NOMO-1 (cell line): Measurements from ENCODE around the gene YPEL5.

Source experiments
- DNase-seq, 2 experiments: peaks; one replicate each; lab custom pipeline; 2025; ENCODE audit not compliant: unreplicated experiment in 2 of 2; lab: John Stamatoyannopoulos, UW

The YPEL5 gene

DNA sequence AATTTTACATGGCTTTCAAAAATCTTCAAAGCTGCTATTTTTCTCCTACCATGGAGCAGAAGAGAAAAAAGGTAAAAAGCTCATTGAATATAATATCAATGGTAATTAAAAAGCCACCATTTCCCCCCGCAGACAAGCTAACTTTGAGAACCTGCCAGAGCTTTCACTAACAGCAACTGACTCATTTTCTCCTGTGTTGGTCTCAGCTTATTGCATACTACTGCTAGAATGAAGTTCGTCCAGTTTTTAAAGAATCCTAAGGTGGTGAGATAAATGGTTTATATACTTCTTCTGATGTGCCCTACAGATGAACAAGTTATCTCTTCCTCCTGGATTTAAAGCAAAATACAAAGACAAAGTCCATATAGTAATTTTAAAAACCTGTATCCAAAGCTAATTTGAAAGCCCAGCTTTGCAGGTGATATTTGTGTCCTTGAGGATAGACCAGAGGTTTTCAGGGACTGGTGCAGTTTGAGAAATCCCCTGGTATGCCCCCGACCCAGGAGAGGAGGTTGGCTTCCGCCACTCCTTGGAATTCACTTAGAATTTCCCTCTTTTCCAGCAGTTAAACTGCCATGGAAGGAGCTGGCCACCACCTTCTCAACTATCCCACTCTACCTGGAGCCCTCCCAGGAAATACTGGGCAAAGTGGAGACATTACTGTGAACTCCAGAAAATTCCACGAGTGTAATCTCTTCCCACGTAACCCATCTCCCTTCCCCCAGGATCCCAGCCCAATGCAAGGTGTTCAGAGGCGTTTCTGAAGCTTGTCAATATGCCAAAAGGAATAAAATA lies 17.5 kb downstream of the YPEL5 start:
- no peak for DNase-seq

DNA sequence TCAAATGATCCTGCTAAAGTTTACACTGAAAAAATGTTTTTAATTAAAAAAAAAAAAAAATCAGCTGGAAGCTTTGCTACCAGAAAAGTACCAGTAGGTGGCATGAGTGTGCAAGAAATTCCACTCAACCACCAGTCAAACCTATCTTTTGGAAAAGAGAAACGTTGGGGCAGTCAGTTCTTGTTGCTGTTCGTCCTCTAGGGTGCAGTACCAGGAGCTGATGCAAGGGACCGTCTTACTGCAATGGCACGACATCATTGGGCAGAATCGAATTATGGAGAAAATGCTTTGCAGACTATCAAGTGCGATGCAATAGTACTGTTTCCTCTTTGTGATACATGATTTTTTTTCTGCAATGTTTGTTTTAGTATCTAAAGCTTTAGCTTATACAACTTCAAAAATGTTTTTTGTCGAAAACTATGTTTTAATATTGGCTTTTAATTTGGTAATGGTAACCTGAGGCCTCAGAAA lies 18.3 kb downstream of the YPEL5 start:
- DNase-seq, result peak; percentile 89 to 96

DNA sequence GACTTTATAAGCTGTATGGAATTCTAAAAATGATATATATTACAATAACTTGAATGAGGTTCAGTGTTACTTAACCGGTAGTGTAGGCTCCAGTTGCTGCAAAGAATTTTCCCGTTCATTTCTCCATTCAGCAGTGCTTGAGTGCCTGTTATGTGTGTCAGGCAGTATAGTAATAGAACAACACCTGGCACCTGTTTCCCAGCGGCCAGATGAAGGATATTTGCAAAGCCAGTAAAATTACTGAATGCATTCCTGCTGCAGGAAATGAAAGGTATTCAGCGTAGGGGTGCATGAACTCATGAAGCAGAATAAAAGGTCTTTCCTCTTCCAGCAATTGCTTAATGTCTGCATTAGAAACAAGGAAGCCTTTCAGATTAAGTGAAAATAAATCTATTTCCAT lies 18.8 kb downstream of the YPEL5 start:
- DNase-seq, result no peak

DNA sequence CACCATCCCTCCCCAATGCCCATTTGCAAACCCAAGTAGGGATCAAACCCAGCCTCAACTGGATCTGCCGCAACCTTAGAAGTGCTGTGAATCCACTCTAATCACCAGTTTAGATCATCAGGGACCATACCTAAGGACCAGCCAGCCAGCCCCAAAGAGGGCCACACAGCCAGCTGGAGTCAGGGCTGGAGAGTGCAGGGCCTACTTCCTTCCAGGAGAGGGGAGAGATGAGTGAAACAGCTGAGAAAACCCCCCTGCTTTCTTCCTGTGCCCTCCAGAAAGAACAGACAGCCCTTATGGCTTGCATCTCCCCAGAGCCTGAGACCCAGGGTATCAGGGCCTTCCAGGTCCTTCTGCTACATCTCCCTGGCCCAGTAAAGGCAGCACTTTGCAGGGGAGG lies 25.8 kb downstream of the YPEL5 start:
- DNase-seq, result no peak

DNA sequence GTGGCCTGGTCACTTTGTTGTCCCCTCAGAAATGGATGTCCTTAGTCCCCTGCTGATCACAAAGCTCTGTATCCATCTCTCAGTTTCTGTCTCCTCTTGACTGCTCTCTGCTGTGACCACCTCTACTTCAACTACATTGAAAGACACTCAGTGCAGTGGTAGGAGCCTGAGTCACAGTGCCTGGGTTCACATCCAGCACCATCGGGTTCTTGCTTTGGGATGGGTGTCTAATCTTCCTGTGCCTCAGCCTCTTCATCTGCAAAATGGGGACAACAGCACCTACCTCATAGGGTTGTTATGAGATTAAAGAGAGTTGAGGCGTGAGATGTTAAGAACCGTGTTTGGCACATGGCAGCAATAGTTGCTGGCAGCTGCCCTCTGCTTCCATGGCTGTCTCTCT lies 30.6 kb downstream of the YPEL5 start:
- no peak for DNase-seq

DNA sequence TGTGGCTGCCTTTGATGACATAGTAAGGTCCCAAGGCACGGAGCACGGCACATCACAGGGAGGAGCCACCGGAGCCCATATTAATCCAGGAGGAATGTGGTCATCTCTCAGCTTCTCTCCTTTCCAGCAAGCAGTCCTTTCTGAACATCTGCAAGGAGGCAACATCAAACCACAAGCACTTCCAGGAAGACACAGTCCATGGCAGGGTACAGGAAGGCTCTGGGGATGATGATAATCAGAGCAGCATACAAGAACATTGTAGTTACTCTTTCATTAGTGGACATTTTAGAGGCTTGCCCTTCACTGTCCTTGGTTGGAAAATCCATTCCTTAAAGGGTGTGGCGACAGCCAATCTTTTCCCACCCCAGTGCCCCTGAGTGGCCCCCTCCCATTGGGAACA lies 31.1 kb downstream of the YPEL5 start:
- no peak for DNase-seq

DNA sequence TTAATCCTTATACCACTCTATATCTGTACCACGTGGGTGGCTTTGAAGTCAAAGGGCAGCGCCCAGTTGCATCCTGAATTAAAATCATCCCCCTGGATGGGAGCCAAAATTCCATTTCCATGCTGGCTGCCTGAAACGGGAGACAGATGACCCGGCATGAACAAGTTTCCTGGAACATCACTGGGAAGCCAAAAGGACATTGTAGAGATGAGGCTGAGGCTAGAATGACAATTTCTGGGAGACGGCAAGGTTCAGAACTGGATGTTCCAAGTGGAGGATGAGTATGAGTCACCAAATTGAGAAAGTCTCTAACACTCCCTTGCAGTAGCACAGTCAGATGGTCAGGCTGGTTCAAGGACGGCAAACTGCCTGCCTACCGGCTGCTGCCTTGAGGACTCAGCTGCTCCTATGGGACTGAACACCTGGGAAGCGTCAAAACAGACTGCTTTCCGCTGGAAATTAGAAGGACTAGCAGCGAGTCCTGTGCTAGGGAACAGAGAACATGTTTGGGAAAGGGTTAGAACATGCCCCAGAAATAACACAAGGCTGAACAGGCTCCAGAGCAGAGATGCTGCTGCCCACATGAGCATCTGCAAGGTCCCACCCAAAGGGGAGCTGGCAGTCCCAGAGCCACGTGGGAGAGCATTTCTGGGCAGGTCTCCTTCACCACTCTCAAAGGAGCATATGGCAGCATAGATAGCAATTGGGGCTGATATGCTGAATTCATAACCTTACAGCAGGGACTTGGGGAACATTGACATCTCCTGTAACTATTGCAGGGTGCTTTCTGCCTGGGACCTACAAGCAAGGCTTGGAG lies 32.0 kb downstream of the YPEL5 start:
- no peak for DNase-seq

DNA sequence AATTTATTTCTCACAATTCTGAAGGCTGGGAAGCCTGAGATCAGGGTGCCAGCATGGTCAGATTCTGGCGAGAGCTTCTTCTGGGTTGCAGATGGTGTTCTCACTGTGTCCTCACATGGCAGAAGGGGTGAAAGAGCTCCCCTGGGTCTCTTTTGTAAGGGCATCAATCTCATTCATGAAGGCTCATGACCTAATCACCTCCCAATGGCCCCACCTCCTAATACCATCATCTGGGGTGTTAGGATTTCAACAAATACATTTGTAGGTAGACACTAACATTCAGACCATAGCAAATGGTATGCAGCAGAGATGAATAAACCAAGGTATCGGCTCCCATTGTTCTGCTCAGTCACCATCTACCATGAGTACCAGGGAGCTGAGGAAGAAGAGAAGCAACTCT lies 32.7 kb downstream of the YPEL5 start:
- DNase-seq, result no peak

DNA sequence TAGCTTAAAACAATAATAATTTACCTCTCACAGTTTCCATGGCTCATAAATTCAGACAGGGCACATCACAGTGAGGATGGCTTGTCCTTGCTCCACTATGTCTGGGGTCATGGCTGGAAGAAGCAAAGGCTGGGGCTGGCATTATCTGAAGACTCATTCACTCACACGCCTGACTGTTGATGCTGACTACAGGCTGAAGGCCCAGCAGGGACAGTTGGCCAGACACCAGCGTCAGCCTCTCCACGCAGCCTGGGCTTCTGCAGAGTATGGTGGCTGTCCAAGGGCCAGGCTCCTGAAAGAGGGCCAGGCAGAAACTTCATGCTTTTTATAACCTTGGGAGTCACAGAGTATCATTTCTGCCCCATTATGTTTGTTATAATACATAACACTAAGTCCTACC lies 33.4 kb downstream of the YPEL5 start:
- no peak for DNase-seq

DNA sequence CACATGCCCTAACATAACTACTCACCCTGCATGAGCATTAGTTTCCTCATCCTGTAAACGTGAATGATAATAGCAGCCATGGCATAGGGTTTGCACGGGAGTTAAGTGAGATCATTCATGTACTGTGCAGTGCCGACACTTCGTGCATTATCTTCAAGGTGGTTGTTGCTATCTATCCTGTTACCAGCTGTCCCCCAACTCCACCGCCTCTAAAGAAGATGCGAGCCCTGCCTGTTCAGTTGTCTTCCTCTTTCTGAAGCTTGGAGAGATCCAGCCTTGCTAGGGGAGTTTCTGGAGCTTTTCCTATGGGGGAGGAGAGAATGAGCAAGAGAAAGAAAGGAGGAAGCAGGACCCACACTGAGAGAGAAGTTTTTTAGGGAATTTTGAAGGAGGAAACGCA lies 34.4 kb downstream of the YPEL5 start:
- DNase-seq, result no peak

DNA sequence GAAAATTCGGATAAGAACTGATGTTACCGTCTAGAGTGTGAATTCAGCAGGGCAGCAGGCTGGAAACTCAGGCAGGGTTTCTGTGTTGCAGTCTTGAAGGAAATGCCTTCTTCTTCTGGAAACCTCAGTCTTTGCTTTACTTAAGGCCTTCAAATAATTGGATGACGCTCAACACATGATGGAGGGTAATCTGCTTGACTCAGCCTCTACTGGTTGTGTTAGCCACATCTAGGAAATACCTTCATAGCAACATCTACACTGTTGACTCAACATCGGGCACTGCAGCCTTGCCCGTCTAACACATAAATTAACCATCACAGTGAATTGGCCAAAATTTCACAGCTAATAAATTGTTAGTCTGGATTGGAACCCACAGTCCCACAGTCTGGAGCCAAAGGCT lies 37.2 kb downstream of the YPEL5 start:
- DNase-seq, result no peak

DNA sequence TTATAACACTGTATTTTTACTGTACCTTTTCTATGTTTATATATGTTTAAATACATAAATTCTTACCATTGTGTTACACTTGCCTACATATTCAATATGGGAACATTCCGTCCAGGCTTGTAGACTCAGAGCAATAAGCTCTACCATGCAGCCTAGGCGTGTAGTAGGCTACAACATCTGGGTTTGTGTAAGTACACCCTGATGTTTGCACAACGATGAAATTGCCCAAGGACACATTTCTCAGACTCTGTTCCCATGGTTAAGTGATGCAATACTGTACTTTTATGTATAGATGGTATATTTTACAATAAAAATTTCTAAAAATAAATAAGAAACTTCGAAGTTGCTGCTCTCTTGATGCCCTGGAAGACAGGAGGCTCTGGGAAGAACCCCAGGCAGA lies 38.4 kb downstream of the YPEL5 start:
- DNase-seq, result peak; percentile 66 to 79

DNA sequence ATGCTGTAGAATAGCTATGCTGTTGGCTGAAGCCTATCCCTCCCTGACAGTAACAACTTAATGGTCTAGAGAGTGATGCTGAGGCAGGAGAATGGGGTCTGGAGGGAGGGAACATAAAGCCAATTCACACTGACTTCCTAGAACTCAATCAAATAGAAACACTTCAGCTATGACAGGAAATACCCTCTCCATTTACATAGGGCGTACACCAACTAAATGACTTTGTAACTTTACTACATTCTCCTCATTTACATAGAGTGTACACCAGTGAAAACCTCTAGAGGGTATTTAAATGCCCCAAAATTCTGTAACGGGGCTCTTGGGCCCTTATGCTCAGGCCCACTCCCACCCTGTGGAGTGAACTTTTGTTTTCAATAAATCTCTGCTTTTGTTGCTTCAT lies 41.5 kb downstream of the YPEL5 start:
- DNase-seq, result no peak

DNA sequence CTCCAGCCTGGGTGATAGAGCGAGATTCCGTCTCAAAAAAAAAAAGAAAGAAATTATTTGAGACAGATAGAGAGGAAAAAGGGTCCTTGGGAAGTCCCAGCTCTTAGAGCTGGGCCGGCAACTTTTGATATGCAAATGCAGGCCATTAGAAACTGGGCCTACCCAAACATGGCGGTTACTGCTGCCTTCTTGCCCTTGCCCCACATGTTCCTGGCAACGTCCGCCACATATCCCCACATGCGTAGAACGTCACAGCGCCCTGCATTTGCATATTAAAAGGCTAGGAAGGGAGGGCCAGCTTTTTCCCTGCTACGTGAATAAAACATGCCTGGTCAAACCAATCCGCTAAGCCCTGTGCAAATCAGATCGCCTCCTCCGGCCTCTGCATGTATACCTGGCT lies 43.8 kb downstream of the YPEL5 start:
- no peak for DNase-seq

DNA sequence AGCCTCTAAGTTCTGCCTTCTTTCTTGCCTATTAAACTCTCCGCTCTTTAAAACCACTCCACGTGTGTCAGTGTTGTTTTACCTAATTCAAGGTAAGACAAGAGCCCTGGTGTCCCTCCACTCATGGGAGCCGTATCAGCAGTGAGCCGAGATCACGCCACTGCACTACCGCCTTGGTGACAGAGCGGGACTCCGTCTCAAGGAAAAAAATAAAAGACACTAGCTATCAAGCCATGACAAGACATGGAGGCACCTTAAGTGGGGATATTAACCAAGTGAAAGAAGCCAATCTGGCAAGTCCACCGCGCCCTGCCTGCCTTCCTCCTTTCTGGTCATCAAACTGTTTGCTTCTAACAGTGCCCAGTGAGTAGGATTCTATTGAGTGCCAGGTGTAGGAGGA lies 44.3 kb downstream of the YPEL5 start:
- no peak for DNase-seq

DNA sequence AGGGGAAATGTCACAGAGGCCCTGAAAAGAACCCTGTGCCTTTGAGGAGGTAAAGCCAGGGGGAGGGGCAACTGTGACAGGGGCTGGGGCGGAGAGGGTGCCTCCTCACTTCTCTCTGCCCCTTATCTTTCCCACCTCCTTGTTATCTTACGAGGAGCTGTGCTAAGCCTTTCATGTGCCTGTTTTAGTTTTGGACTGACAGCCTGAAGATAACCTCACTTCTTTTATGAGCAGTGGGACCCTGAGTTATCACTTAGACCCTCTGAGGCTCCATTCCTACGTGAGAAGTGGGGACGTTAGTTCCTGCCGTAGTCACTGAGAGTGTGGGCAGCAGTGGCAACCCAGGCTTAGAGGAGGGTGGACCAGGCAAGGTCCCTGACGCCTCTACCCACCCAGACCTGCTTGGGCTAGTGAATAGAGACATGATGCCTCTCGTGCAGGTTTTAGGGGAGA lies 45.0 kb downstream of the YPEL5 start:
- DNase-seq, result no peak

DNA sequence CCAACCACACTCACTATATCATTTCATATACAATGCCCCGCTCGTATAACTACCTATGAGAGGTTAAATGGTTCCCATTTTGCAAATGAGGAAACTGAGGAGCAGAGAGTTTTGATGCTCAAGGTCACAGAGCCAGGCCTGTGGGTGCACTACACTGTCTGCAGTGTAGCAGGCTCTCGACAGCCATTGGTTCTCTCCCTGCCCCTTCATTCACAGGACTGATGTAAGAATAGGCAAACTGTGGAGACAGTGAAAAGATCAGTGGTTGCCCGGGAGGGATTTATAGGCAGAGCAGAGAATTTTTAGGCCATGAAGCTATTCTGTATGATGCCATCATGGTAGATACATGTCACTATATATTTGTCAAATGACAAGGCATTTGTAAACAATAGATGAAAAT lies 45.5 kb downstream of the YPEL5 start:
- no peak for DNase-seq

DNA sequence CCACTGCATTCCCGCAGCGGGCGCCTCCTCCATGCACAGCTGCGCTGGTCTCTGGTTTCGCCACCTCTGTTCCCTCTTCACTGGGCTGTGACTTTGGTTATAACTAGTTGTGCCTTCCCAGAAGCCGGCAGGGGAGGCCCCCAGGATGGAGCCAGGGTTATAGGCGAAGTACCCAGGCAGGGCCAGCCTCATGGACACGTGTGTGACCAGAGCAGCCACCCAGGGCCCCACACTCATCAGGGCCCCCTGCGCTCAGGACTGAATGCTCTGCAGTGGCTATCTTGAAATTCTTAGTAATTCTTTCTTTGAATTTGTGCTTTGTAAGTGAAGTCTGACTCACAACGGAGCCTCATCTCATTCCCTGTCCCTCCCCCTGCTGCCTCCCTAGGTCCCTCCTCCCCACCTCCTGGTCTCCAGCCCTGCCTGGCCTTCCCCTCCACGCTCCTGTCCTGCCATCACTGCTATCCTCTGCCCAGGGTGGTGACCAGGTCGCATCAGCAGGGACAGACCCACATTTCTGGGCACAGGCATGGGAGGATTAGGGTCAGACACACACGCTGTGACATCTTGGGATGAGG lies 46.4 kb downstream of the YPEL5 start:
- DNase-seq, result no peak

DNA sequence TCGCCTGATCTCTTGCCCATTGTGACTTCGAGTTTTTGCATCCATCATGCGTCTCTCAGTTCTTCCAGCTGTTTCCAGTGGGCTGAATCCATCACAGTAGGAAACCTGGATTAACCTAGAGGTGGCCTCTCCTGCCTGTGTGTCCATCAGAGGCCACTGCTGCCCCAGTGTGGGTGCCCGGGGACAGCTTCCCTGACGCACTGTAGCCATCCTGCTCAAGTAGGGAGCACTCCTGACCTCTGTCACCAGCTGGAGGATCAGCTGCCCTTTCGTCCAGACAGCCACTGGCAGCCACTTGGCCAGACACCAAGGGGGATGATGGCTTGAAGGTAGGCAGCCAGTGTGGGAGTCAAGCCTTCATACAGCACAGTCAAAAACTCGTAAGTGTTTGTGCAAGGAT lies 47.6 kb downstream of the YPEL5 start:
- no peak for DNase-seq

DNA sequence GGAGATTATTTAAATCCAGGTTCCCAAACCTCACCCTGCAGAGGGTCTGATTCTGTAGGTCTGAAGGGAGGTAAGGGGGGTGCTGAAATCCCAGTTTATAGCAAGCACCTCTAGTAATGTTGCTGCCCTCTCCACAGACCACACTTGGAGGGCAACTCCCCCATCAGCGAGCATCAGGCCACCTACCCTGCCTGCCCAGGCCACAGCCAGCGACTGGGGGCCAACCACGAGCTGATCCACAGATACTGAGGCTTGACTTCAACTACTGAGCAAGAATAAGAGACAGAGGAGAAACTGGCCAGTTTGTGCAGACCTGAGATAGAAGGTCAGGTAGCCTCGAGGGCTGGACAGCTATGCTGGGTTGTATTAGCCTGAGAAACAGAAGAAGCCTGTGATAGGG lies 48.2 kb downstream of the YPEL5 start:
- no peak for DNase-seq

DNA sequence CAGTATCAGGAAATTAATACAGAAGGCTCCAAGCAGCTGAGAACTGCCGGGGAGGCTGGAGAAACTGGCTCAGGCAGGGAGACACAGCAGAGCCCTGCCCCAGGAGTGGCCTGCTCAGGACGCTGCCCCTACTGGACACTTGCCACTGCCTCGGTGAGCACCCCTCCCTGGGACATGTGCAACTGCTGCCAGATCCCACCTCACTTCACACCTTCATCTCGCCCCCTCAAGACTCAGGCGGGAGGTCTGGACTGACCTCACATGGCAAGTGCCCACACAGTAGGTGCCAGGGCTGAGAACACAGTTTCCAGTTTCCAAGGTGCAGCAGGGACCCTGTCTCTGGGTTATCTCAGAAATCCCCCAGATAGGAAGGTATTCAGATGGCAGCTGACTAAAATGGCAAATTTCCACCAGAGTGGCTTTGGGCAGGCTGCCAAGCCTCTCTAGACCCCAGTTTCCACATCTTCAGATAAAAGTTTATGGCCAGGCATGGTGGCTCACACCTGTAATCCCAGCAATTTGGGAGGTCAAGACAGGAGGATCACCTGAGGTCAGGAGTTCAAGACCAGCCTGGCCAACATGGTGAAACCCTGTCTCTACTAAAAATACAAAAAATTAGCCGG lies 50.9 kb downstream of the YPEL5 start:
- DNase-seq, result no peak
